CD4-positive, alpha-beta T cell treated with Interleukin-17A for 1 hour (primary cell): Measurements from ENCODE around the gene MBD3L1.

Experiments
- DNase-seq: peaks from one replicate; pipeline ENCODE4 v3.0.0-alpha.2; 2020

Gene MBD3L1

GRCh38 chr19:8884416-8884815 is 52.2 kb downstream of the MBD3L1 start:
- no peak for DNase-seq

GRCh38 chr19:8887364-8887763 is 55.2 kb downstream of the MBD3L1 start:
- DNase-seq, result no peak

GRCh38 chr19:8890260-8890659 is 58.1 kb downstream of the MBD3L1 start:
- DNase-seq, result no peak
